GM12878 (cell line): ENCODE measurements around the gene PRM1. TPM values are rescaled to one million over a fixed set of nuclear protein-coding genes. Genes with fewer than 3 reads are reported as not detected.

Experiments used
- ATAC-seq: fragments of 200-7000 bp; cut with Tn5 transposase; 3 replicates; pipeline ENCODE4 v1.9.1; 2020; ENCODE audit warnings: mild to moderate bottlenecking, moderate library complexity
- BruUV-seq: library from RNA; stranded (reverse); fragments of 400-500 nt; replicated peaks from 2 replicates; lab custom pipeline; 2021; lab: Mats Ljungman, UMichigan
- CTCF ChIA-PET: fragments of 300-600 bp; sonication (Branson Sonifier 250); formaldehyde crosslinking; extraction: SDS; loops from one replicate; lab custom pipeline; 2021; ENCODE audit warnings: inconsistent platforms; lab: Yijun Ruan, JAX
- POLR2A ChIA-PET: fragments of 350-600 bp; formaldehyde crosslinking; extraction: SDS; loops from one replicate; lab custom pipeline; 2021; ENCODE audit warnings: inconsistent platforms; lab: Charles Lee
- RAD21 ChIA-PET: fragments of 300-600 bp; sonication (Branson Sonifier 250); formaldehyde crosslinking; loops from one replicate; lab custom pipeline; 2023; ENCODE audit warnings: antibody characterized with exemption; ENCODE audit not compliant: unreplicated experiment; lab: Charles Lee
- SMC1A ChIA-PET: fragments of 300-600 bp; sonication (Branson Sonifier 250); formaldehyde crosslinking; loops from one replicate; lab custom pipeline; 2023; ENCODE audit not compliant: unreplicated experiment, uncharacterized antibody; lab: Charles Lee
- DNase-seq: peaks from one replicate; pipeline ENCODE4 v3.0.0-alpha.2; 2011; ENCODE audit warnings: low read depth, low spot score
- FAIRE-seq: peaks from 3 replicates; lab custom pipeline; 2011; peaks lifted over from hg19 to GRCh38; lab: Jason Lieb, UNC
- H2AFZ ChIP-seq: 2 replicates; pipeline ENCODE4 v1.6.0; 2011; ENCODE audit warnings: low read depth, low read length, control low read depth; ENCODE audit not compliant: control insufficient read depth
- H3K27ac ChIP-seq: 2 replicates; pipeline ENCODE4 v1.5.1; 2011; ENCODE audit warnings: control low read depth; ENCODE audit not compliant: control insufficient read depth, insufficient read depth
- H3K27me3 ChIP-seq, 2 experiments: replicated peaks in 1 of 2; 2 replicates each; pipeline versions ENCODE4 v1.6.0 to v1.6.1; 2011; ENCODE audit warnings: low read length in 1 of 2; ENCODE audit not compliant: control insufficient read depth in 2 of 2, insufficient read depth in 2 of 2
- H3K36me3 ChIP-seq, 2 experiments: 2 replicates each; pipeline ENCODE4 v1.5.1; 2011; ENCODE audit warnings: low read length in 1 of 2; ENCODE audit not compliant: control insufficient read depth in 2 of 2, insufficient read depth in 2 of 2
- H3K4me1 ChIP-seq: 2 replicates; pipeline ENCODE4 v1.6.1; 2011; ENCODE audit warnings: mild to moderate bottlenecking, low read length, moderate library complexity, mixed read lengths; ENCODE audit not compliant: control insufficient read depth, insufficient read depth
- H3K4me2 ChIP-seq: 2 replicates; pipeline ENCODE4 v1.6.0; 2011; ENCODE audit warnings: control low read depth; ENCODE audit not compliant: control insufficient read depth, insufficient read depth
- H3K4me3 ChIP-seq: fragments of 200-600 bp; sonication (generic); 2 replicates; pipeline ENCODE4 v1.5.1; 2016
- H3K79me2 ChIP-seq: 2 replicates; pipeline ENCODE4 v1.6.0; 2011; ENCODE audit warnings: low read length; ENCODE audit not compliant: control insufficient read depth, insufficient read depth
- H3K9ac ChIP-seq: 2 replicates; pipeline ENCODE4 v1.8.0; 2011; ENCODE audit warnings: low read length, control low read depth, mixed read lengths; ENCODE audit not compliant: control insufficient read depth, insufficient read depth
- H3K9me3 ChIP-seq: replicated peaks from 3 replicates; pipeline ENCODE4 v1.5.1; 2011; ENCODE audit warnings: mild to moderate bottlenecking, low read length; ENCODE audit not compliant: control insufficient read depth, insufficient read depth
- H4K20me1 ChIP-seq: 2 replicates; pipeline ENCODE4 v1.6.0; 2011; ENCODE audit not compliant: control insufficient read depth, insufficient read depth
- CBX3 ChIP-seq: fragments of 200-600 bp; sonication (generic); IDR thresholded peaks from 2 replicates; pipeline ENCODE4 v1.6.1; 2016; ENCODE audit warnings: low read depth, borderline replicate concordance
- CEBPB ChIP-seq, 2 experiments: fragments of 150-350 bp in 1 of 2; IDR thresholded peaks; 2 replicates each; pipeline ENCODE4 v1.6.1; 2012 to 2014; ENCODE audit warnings: low read depth in 2 of 2, low read length in 2 of 2, borderline replicate concordance in 1 of 2, inconsistent platforms in 1 of 2
- EP300 ChIP-seq, 2 experiments: fragments of 150-350 bp in 1 of 2; IDR thresholded peaks; 2 replicates each; pipeline ENCODE4 v1.6.1; 2011 to 2012; ENCODE audit warnings: low read depth in 2 of 2, low read length in 2 of 2, borderline replicate concordance in 1 of 2, improper control_type of control experiment in 1 of 2, inconsistent platforms in 1 of 2; ENCODE audit not compliant: control insufficient read depth in 1 of 2
- FOXM1 ChIP-seq: IDR thresholded peaks from 2 replicates; pipeline ENCODE4 v1.6.1; 2012; ENCODE audit warnings: low read depth, mild to moderate bottlenecking, inconsistent platforms, low read length, moderate library complexity
- HCFC1 ChIP-seq: fragments of 150-350 bp; IDR thresholded peaks from 2 replicates; pipeline ENCODE4 v1.6.1; 2014; ENCODE audit warnings: low read length
- MYC ChIP-seq: IDR thresholded peaks from 2 replicates; pipeline ENCODE4 v1.6.1; 2011; ENCODE audit warnings: mild to moderate bottlenecking, low read length, moderate library complexity, inconsistent platforms; ENCODE audit not compliant: insufficient read depth, insufficient replicate concordance, insufficient read length, severe bottlenecking
- NFXL1 ChIP-seq: fragments of 450-650 bp; IDR thresholded peaks from 2 replicates; pipeline ENCODE4 v1.6.1; 2017; ENCODE audit warnings: antibody characterized with exemption, mild to moderate bottlenecking, borderline replicate concordance
- PAX5 ChIP-seq: IDR thresholded peaks from 2 replicates; pipeline ENCODE4 v1.6.1; 2011; ENCODE audit warnings: low read depth, low read length, borderline replicate concordance
- RELA ChIP-seq: fragments of 450-650 bp; IDR thresholded peaks from 2 replicates; pipeline ENCODE4 v1.8.0; 2014; ENCODE audit warnings: borderline replicate concordance; ENCODE audit not compliant: partially characterized antibody
- WRNIP1 ChIP-seq: IDR thresholded peaks from 2 replicates; pipeline ENCODE4 v1.6.1; 2011; ENCODE audit warnings: low read depth, low read length, improper control_type of control experiment, borderline replicate concordance
- ZNF207 ChIP-seq: fragments of 450-650 bp; IDR thresholded peaks from 2 replicates; pipeline ENCODE4 v1.6.1; 2014; ENCODE audit warnings: antibody characterized with exemption, mild to moderate bottlenecking, borderline replicate concordance
- ZZZ3 ChIP-seq: IDR thresholded peaks from 2 replicates; pipeline ENCODE4 v1.6.1; 2011; ENCODE audit warnings: low read depth; ENCODE audit not compliant: control insufficient read depth, insufficient read length
- WGBS: methylation state at CpG from one replicate; pipeline ENCODE4 v1.1.6; 2016; ENCODE audit warnings: low lambda C conversion rate; ENCODE audit not compliant: insufficient replicate concordance, insufficient coverage; ENCODE audit errors: missing lambda C conversion rate; 5-methylcytosine and 5-hydroxymethylcytosine counted together
- in situ Hi-C: fragments of 300-500 bp; cut with MboI; formaldehyde crosslinking; loops from 9 replicates; pipeline ENCODE4 v1.14.3; 2018; ENCODE audit warnings: mixed read lengths
- intact Hi-C: fragments of 100-400 bp; cut with micrococcal nuclease; formaldehyde crosslinking; loops from one replicate; pipeline ENCODE4 v1.14.2; 2022; ENCODE audit not compliant: unreplicated experiment
- polyA plus RNA-seq, 11 experiments: library from polyadenylated mRNA; depleted of rRNA in 4 of 11; unstranded in 6 of 11; stranded (reverse) in 5 of 11; fragments of >200 nt; fragmentation: Nextera tagmentation in 4 of 11; fragmentation: Illumina TruSeq in 1 of 11; extraction: Ambion mirVana in 4 of 11; extraction: Trizol in 1 of 11; gene quantifications; 1 replicate in 1 of 11; 2 replicates in 10 of 11; pipeline versions ENCODE4 v1.2.1 to v1.2.3, GENCODE V29; 2011 to 2016; ENCODE audit warnings: inconsistent platforms in 2 of 11, missing spikeins in 2 of 11, low read depth in 1 of 11
- total RNA-seq, 4 experiments: library from RNA; depleted of rRNA in 3 of 4; stranded (reverse); fragments of >200 nt in 3 of 4; fragmentation: Illumina TruSeq in 1 of 4; extraction: Trizol in 1 of 4; gene quantifications; 2 replicates each; pipeline versions ENCODE4 v1.2.1 to v1.2.3, GENCODE V29; 2013 to 2021
- TF ChIP-seq, protein P1 (sequence below): IDR thresholded peaks from 2 replicates; pipeline ENCODE4 v1.6.1; 2011; ENCODE audit warnings: low read depth, mild to moderate bottlenecking, low read length, moderate library complexity, borderline replicate concordance; ENCODE audit errors: extremely low read depth

PRM1 gene
- total and polyA plus RNA-seq, 10 of the 15 experiments (the other 5 are each of a cell fraction or from before 2014, with no cell fraction given), result 0.20 TPM; not detected in 9

GRCh38 chr16:11291091-11291703 is 10.1 kb upstream of the PRM1 start:
- DNase-seq (no peak), ATAC-seq (no peak), FAIRE-seq (no peak)
- Histone ChIP-seq H3K4me2 (no peak overlapping the region), H3K9me3 (no peaks in the 10 kb centered on the region), H4K20me1 (no peaks in the 10 kb centered on the region), H3K27ac (no peak overlapping the region), H2AFZ (no peak overlapping the region), H3K79me2 (no peaks in the 10 kb centered on the region), H3K4me3 (no peak overlapping the region), H3K27me3 (no peaks in the 10 kb centered on the region), H3K4me1 (peaks cover 12% of the 10 kb centered on the region), H3K36me3 (no peaks in the 10 kb centered on the region), H3K9ac (no peak overlapping the region)
- in situ Hi-C loops, result no loop called here
- no peak for TF ChIP-seq ZZZ3
- no peak for TF ChIP-seq MYC
- no peak for TF ChIP-seq WRNIP1
- no peak for TF ChIP-seq CBX3
- no peak for TF ChIP-seq PAX5
- TF ChIP-seq RELA, result no peak
- no peak for TF ChIP-seq NFXL1
- TF ChIP-seq HCFC1, result no peak
- TF ChIP-seq FOXM1, result no peak
- TF ChIP-seq CEBPB (IDR thresholded peaks at IDR 0.05; ENCODE audit: borderline replicate concordance in 1 of 2, low read depth in 2 of 2, low read length in 2 of 2), result no peak
- no peak for TF ChIP-seq EP300 (IDR thresholded peaks at IDR 0.05; ENCODE audit: borderline replicate concordance in 1 of 2, control insufficient read depth in 1 of 2, low read depth in 2 of 2, low read length in 2 of 2)
- no peak for TF ChIP-seq ZNF207
- TF ChIP-seq, protein P1, sequence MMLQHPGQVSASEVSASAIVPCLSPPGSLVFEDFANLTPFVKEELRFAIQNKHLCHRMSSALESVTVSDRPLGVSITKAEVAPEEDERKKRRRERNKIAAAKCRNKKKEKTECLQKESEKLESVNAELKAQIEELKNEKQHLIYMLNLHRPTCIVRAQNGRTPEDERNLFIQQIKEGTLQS, result no peak
- POLR2A ChIA-PET, result no interaction called here
- BruUV-seq, result no TSS peak
- intact Hi-C loops, result no loop called here
- SMC1A ChIA-PET, result no interaction called here
- CTCF ChIA-PET, result interaction anchor here (0.6 kb wide), 1 partner anchor 25 kb away, joined by 3 read pairs; no protein-coding TSS in a partner anchor
- 79% methylated on average over 10 of the region's 10 CpGs for WGBS
- RAD21 ChIA-PET, result interaction anchor here (0.8 to 1.6 kb wide), 2 partner anchors 33 to 35 kb away, joined by 3 to 4 read pairs; partner anchors contain the start of gene SOCS1
